Hepatocyte (in vitro differentiated cells): ENCODE measurements around the gene AMOTL1.

ENCODE experiments used
- CTCF ChIP-seq: fragments of 200-600 bp; sonication (generic); IDR thresholded peaks from 2 replicates; pipeline ENCODE4 v1.5.1; 2016; ENCODE audit warnings: antibody characterized with exemption, mild to moderate bottlenecking; ENCODE audit not compliant: poor library complexity
- EZH2phosphoT487 ChIP-seq: fragments of 200-600 bp; sonication (generic); IDR thresholded peaks from one replicate; pipeline ENCODE4 v1.6.1; 2018; ENCODE audit warnings: antibody characterized with exemption, mild to moderate bottlenecking, low read depth, moderate library complexity; ENCODE audit not compliant: unreplicated experiment, severe bottlenecking

- TF ChIP-seq EZH2phosphoT487 (no peak), CTCF (no peak)
These were observed 64.6 kb downstream of the AMOTL1 start for GRCh38 chr11:94832604-94833235.
